Duodenal mucosa (tissue), 2 donors: ENCODE data around the gene TFDP1.
"Not testable (repeated sequence)": the region's sequence is repeated elsewhere in the genome, so short reads cannot be mapped to it uniquely, and the experiment has no call there.

ENCODE experiments used
- H3K27ac ChIP-seq: one replicate; pipeline ENCODE4 v1.7.0; 2013; ENCODE audit warnings: low read depth, low read length
- H3K27me3 ChIP-seq, 2 donors: one replicate each; pipeline ENCODE4 v1.7.0; 2013; ENCODE audit warnings: low read length in 2 of 2, control low read depth in 1 of 2; ENCODE audit not compliant: insufficient read depth in 2 of 2, control insufficient read depth in 1 of 2
- H3K36me3 ChIP-seq, 2 donors: one replicate each; pipeline ENCODE4 v1.7.0; 2013; ENCODE audit warnings: low read length in 2 of 2, control low read depth in 1 of 2; ENCODE audit not compliant: insufficient read depth in 2 of 2, control insufficient read depth in 1 of 2
- H3K4me1 ChIP-seq, 2 donors: one replicate each; pipeline ENCODE4 v1.7.0; 2013; ENCODE audit warnings: low read length in 2 of 2, control low read depth in 1 of 2; ENCODE audit not compliant: insufficient read depth in 2 of 2, control insufficient read depth in 1 of 2
- H3K4me3 ChIP-seq, 2 donors: one replicate each; pipeline ENCODE4 v1.7.0; 2013; ENCODE audit warnings: low read length in 2 of 2, low read depth in 1 of 2
- H3K9ac ChIP-seq, 2 donors: one replicate each; pipeline ENCODE4 v1.7.0; 2013; ENCODE audit warnings: low read length in 2 of 2, low read depth in 1 of 2
- H3K9me3 ChIP-seq, 2 donors: one replicate each; pipeline ENCODE4 v1.7.0; 2013; ENCODE audit warnings: low read length in 2 of 2, control low read depth in 1 of 2; ENCODE audit not compliant: control insufficient read depth in 1 of 2

The TFDP1 gene

DNA sequence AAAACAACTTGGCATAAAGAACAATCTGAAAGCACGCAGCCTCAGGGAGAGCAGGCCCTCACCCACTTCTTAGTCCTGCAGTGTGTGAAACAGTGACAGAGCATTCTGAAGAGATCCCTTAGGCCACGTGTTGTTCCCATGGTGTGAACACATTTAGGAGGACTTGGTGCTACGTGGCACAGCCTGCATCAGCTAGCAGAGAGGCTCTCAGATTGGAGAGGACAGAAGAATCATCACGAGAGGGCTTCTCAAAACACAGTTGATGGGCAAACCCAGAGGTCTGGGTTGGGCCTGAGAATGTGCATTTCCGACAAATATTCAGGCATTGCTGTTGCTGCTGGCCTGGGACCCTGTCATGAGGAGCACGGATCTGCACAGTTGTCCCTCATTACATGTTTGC, 26.1 kb upstream of the TFDP1 start:
- H3K27me3 ChIP-seq = no peaks in the 10 kb centered on the region
- H3K27ac ChIP-seq = no peak overlapping the region
- no peak overlapping the region for H3K9ac ChIP-seq
- peaks cover 0 to 6% of the 10 kb centered on the region in 2 donors for H3K4me1 ChIP-seq
- no peaks in the 10 kb centered on the region for H3K36me3 ChIP-seq
- no peaks in the 10 kb centered on the region for H3K9me3 ChIP-seq
- H3K4me3 ChIP-seq = no peak overlapping the region

DNA sequence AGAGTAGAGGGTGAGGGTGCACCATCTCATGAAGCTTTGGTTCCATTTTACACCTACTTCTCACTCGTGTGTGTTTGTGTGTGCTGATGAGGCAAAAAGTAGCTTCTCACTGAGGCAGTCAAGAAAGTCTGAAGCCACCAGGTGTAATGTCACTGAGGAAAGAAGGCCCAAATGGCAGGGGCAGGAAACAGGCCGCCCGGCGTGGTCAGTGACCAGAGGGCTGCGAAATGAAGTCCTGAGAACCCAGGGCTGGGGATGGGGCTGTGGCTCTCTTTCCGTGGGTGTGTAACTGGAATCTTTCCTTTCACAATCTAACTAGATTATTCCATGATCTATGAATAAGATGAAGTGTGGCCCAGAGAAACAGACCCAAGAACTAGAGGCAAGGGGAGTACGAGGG, 25.5 kb upstream of the TFDP1 start:
- no peak overlapping the region for H3K9ac ChIP-seq
- no peak overlapping the region for H3K4me3 ChIP-seq
- H3K9me3 ChIP-seq = no peaks in the 10 kb centered on the region
- no peak overlapping the region for H3K27ac ChIP-seq
- no peaks in the 10 kb centered on the region for H3K36me3 ChIP-seq
- no peaks in the 10 kb centered on the region for H3K27me3 ChIP-seq
- peaks cover 0 to 6% of the 10 kb centered on the region in 2 donors for H3K4me1 ChIP-seq

DNA sequence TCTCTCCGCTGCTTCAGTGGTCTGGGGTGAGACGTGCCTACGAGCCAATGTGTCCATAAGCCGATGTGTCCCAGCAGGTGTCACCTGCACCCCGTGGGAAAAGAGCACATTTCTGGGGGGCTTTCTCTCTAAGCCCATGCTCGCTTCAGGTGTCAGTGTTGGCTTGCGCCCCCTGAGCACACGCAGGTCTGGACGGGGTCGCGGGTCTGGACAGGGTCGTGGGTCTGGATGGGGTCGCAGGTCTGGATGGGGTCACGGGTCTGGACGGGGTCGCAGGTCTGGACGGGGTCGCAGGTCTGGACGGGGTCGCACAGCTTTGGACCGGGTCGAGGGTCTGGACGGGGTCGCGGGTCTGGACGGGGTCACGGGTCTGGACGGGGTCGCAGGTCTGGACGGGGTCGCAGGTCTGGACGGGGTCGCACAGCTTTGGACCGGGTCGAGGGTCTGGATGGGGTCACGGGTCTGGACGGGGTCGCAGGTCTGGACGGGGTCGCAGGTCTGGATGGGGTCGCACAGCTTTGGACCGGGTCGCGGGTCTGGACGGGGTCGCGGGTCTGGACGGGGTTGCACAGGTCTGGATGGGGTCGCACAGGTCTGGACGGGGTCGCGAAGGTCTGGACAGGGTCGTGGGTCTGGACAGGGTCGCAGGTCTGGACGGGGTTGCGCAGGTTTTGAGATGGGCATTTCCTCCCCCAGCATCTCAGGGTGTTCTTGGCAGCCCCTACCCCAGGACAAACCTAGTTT, 24.5 kb upstream of the TFDP1 start:
- Histone ChIP-seq H3K36me3 (no peaks in the 10 kb centered on the region), H3K9me3 (no peaks in the 10 kb centered on the region), H3K27me3 (no peaks in the 10 kb centered on the region), H3K27ac (no peak overlapping the region), H3K4me1 (peaks cover 0 to 6% of the 10 kb centered on the region in 2 donors), H3K4me3 (no peak overlapping the region), H3K9ac (no peak overlapping the region)

DNA sequence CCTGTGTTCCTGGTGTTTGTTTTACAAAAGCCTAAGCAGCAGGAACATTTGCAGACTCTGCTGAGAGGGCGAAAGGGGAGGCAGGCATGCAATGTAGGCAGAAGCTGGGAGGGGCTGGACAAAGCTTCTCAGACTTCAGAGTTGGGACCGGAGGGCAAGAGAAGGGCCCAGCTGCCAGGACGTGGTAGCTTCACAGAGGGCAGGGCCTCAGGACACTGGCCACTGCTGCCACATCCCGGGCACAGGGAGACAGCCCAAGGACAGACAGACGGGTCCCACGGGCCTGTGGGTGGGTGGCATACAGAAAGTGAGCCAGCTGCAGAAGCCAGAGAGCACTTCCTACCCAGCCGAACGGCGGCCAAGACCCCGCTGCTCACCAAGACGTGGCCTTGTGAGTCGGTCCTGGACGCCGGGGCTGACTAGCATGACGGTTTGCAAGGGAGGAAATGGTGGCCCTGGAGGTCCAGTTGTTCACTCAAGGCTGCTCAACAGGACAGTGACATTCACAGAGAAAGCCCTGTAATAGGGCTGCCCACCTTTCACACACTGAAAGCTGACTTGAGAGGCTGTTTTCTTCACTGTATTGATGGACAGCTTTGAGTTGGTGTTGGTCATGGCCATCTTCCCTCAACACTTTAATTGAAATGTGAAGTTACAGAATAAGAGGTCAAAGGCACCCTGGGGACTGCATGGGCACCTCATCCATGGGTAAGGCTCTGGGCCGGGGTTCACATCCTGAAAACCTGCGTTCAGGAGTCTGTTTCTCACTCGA, 23.7 kb upstream of the TFDP1 start:
- H3K36me3 ChIP-seq = no peaks in the 10 kb centered on the region
- no peaks in the 10 kb centered on the region for H3K27me3 ChIP-seq
- H3K27ac ChIP-seq = no peak overlapping the region
- H3K4me3 ChIP-seq = no peak overlapping the region
- no peaks in the 10 kb centered on the region for H3K9me3 ChIP-seq
- H3K4me1 ChIP-seq = peaks cover 0 to 6% of the 10 kb centered on the region in 2 donors
- H3K9ac ChIP-seq = no peak overlapping the region

DNA sequence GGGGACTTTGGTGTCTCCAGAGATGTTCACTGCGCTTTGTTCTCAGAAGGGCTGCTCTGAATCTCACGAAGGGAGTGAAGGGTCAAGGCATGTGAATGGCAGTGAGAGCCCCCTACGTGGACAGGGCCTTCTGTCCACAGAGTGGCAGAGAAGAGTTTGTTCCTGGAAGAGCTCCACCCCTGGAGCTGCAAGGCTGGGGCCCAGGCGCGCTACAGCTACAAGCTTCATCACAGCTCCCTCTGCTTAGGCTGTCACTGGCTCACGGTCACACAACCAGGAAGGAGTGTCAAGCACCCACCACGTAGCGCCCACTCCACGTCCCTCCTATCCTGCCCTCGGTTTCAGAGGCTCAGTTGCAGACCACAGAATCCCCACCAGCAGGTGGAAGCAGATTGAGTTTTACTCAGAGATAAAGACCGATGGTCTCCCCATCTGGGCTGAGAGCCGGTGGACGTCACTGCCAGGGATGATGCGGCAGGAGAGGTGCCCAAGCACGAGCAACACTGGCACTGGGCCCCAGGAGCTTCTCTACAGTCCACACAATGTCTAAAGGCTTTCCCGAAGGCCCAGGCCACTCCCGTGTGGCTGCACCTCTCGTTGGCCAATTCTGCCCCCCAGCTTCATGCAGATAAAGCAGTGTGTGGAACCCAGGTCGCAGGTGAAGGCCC, 23.0 kb upstream of the TFDP1 start:
- H3K9ac ChIP-seq = no peak overlapping the region
- no peak overlapping the region for H3K27ac ChIP-seq
- H3K4me1 ChIP-seq = peaks cover 0 to 6% of the 10 kb centered on the region in 2 donors
- H3K9me3 ChIP-seq = no peaks in the 10 kb centered on the region
- peaks cover 0 to under 1% of the 10 kb centered on the region in 2 donors for H3K27me3 ChIP-seq
- no peaks in the 10 kb centered on the region for H3K36me3 ChIP-seq
- H3K4me3 ChIP-seq = no peak overlapping the region

DNA sequence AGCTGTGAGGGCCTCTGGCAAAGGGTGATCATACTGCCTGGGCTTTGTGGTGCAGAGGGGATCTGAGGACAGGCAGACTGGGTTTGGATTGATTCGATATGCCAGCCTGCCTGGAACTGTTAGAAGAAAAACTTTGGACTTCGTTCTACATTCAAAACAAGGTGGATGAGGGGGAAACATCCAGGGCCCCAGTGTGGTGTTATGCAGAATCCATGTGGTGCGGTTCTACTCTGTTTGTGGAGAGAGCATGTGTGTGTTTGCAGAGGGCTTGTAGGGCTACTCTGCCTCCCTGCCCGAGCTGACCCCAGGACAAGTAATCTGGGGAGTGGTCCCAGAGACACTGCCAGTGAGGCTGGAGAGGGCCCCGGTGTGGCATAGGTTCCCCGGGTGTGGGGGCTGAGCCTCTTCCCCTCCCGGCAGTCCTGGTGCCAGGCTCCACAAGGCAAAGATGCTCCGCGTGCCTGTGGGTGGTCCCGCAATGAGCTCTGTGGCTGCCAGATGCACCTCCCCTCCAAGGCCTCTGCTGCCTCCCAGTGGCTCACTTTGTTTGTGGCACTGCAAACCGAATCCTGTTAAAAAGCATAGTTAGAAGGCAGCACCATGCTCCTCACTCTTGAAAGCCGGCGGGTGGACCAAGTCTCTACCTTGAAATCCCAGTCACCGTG, 22.3 kb upstream of the TFDP1 start:
- Histone ChIP-seq H3K4me3 (no peak overlapping the region), H3K27me3 (peaks cover 0 to 3% of the 10 kb centered on the region in 2 donors), H3K36me3 (no peaks in the 10 kb centered on the region), H3K9me3 (no peaks in the 10 kb centered on the region), H3K27ac (no peak overlapping the region), H3K4me1 (peaks cover 0 to 6% of the 10 kb centered on the region in 2 donors), H3K9ac (no peak overlapping the region)

DNA sequence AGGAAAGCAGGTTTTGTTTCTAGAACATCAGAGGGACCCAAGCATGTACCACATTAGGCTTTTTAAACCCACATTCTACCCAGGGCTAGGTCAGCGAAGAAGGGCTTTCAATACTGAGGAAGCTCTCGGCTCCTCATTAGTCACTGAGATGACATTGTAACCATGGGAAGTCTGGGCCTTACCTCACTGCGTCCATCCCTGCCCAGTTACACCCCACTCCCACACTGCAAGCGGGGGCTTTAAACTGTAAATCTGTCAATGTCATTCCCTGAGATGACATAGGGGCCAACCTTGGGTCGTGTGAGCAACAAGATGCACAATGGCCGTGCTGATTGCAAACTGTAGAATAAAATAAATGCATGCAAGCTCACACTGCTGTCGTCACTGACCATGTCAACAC, 21.7 kb upstream of the TFDP1 start:
- H3K27ac ChIP-seq = no peak overlapping the region
- no peaks in the 10 kb centered on the region for H3K9me3 ChIP-seq
- H3K4me3 ChIP-seq = no peak overlapping the region
- no peak overlapping the region for H3K9ac ChIP-seq
- H3K27me3 ChIP-seq = peaks cover 0 to 3% of the 10 kb centered on the region in 2 donors
- H3K36me3 ChIP-seq = no peaks in the 10 kb centered on the region
- H3K4me1 ChIP-seq = peaks cover 0 to 6% of the 10 kb centered on the region in 2 donors

DNA sequence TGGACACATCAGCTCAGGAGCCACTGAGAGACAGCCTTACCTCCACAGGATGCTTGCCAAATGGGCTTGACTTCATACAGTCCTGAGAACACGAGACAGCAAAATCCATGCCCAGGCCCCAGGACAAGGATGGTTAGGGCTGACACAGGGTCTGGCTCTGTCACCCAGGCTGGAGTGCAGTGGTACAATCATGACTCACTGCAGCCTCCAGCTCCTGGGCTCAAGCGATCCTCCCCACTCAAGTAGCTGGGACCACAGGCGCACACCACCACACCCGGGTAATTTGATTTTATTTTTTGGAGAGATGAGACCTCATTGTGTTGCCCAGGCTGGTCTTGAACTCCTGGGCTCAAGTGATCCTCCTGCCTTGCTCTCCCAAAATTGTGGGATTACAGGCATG, 21.0 kb upstream of the TFDP1 start:
- H3K27ac ChIP-seq, H3K9ac ChIP-seq, H3K36me3 ChIP-seq, H3K4me3 ChIP-seq, H3K4me1 ChIP-seq, H3K27me3 ChIP-seq, H3K9me3 ChIP-seq: not testable (repeated sequence)

DNA sequence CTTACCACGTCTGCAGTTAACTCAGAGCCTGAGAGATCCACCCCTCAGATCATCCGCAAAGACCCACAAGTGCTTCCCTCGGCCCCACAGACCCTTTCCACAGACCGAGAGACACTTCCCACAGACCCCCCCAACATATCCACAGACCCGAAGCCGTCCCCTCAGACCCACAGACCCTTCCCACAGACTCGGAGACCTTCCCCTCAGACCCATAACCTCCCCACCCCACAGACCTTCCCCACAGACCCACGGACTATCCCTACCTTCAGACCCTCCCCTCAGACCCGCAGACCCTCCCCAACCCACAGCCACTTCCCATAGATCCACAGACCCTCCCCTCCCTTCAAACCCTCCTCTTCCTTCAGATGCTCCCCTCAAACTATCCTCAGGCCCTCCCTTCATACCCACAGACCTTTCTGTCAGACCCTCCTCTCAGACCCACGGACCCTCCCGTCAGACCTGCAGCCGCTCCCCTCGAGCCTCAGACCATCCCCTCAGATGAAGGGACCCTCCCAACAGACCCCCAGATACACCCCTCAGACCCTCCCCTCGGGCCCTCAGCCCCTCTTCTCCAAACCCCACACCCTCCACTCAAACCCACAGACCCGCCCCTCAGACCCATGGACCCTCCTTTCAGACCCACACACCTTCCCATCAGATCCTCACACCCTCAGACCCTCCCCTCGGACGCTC, 20.1 kb upstream of the TFDP1 start:
- Histone ChIP-seq H3K9me3 (no peaks in the 10 kb centered on the region), H3K9ac (no peak overlapping the region), H3K36me3 (no peaks in the 10 kb centered on the region), H3K4me3 (no peak overlapping the region), H3K4me1 (peaks cover 0 to 6% of the 10 kb centered on the region in 2 donors), H3K27ac (no peak overlapping the region), H3K27me3 (peaks cover 0 to 3% of the 10 kb centered on the region in 2 donors)
